ENCODE results near the gene MZT1. TPM values are rescaled to one million over a fixed set of nuclear protein-coding genes. Genes with fewer than 3 reads are reported as not detected.

Gene MZT1
- total RNA-seq, 1 experiment from 2014 or later, result 26.1 TPM

- DNase-seq (ENCODE audit: low spot score), result no peak
Observed at GRCh38 chr13:72686766-72687165, 40.7 kb downstream of the MZT1 start.

DNA sequence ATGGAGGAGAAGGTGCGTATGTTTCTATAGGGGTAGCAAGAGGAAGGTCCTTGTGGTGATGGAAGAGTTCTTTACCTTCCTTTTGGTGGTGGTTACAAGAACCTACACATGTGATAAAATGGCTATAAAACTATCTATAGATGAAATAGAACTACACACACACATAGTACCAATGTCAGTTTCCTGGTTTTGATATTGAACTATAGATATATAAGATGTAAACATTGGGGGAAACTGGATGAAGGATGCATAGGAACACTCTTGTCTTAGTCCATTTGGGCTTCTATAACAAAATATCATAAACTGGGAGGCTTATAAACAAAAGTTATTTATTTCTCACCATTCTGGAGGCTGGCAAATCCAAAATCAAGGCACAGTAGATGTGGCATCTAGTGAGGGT, 47.1 kb downstream of the MZT1 start:
- DNase-seq (ENCODE audit: low spot score), result no peak

DNA sequence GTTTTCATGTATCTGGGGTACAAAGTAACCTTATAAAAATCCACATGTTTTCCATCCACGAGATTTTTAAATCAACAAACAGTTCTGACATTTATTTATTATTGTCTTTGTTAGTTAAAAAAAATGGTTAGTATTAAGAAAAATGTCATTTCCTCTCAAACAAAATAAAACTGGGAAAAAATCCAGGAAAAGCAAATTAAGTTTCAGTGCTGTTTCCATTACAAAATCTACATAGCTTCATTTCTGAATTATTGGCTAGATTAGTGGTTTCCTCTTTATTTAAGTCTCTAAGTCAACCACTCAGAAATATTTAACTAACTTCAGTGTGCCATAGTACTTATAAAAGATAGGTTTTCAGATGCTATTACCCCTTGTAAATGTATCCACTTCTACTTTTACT, 49.1 kb downstream of the MZT1 start:
- no peak for DNase-seq (ENCODE audit: low spot score)

GRCh38 chr13:72677431-72677830, 50.0 kb downstream of the MZT1 start:
- no peak for DNase-seq (ENCODE audit: low spot score)

DNA sequence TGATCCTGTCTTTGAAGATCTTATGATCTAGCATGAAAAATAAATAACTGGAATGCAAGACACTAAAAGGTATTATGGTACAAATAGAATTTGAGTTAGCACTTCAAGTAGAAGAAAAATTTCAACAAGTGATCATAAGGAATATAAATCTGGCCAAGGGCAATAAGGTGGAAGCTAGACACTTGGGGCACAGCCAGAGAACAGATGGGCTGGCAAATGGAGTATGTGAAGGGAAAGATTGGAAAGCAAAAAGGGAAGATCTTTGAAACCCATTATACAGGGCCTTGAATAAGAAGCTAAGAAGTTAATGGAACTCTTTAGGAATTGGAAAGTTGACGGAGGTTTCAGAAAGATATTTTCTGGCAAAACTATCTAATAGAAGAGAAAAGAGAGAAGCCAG, 61.0 kb downstream of the MZT1 start:
- no peak for DNase-seq (ENCODE audit: low spot score)

DNA sequence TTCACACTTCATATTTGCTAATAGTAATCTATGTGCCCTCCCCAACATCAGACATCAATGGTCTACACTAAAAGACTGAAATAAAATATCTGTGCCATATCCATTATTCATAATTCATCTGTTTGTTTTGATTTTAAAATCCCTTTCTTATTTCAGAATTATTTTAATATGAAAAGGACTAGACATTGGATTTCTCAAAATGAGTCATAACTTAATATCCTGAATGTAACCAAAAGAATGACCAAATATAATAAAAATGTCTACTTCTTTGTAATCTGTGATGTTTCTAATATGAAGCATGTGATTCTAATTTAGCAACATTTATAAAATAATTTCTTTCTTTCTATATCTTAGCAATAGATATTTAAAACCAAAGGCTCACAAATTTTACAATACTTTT, 64.9 kb downstream of the MZT1 start:
- no peak for DNase-seq (ENCODE audit: low spot score)

Small RNA genes within 50 kb of the gene (small RNA-seq; reads per million reads assigned to genes)
- gene RNU6-80P, result not detected

Other genes with a start within 250 kb of the MZT1 start
- 13.4 and 17.3 TPM in 2 replicates for gene BORA, start 294 bp upstream of the MZT1 start, total RNA-seq (2014; rRNA removed; shearing (Covaris generic))
- gene DIS3, start 54.3 kb upstream of the MZT1 start, total RNA-seq (2014; rRNA removed; shearing (Covaris generic)), result 80.5 and 85.3 TPM in 2 replicates
- 7.2 and 18.5 TPM in 2 replicates for gene PIBF1, start 54.5 kb upstream of the MZT1 start, total RNA-seq (2014; rRNA removed; shearing (Covaris generic))

Measured in HT-29 (cell line).